ENCODE measurements around the gene KATNAL2.

DNA sequence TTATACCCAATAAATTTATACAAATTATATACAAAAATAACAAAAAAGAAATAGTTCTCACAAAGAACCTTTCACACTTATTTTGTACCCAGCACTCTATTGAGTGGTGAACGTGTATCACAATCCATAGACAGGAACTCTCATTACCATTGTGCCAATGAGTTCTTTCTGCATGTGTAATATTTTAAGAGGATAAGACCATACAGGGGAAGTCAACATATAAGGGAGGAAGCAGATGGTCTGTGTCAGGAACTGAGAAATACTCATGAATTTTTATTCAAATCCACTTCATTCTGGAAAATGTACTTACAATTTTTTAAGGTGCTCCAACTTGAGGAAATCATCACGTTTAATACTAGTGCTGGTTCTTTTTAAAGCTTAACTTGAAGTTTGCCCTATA lies 145.1 kb downstream of the KATNAL2 start:
- TF ChIP-seq POLR2A (IDR thresholded peaks at IDR 0.05; ENCODE audit: low read depth, low read length) (no peak), SPI1 (IDR thresholded peaks at IDR 0.05; ENCODE audit: low read depth, low read length) (no peak), POLR2AphosphoS5 (IDR thresholded peaks at IDR 0.05; ENCODE audit: low read depth, low read length) (no peak)
